GM12878 (cell line): ENCODE results near the gene FLII.

Source experiments
- CHD2 ChIP-seq: IDR thresholded peaks from 2 replicates; pipeline ENCODE4 v1.6.1; 2011; ENCODE audit warnings: low read depth, low read length, improper control_type of control experiment, borderline replicate concordance
- CTCF ChIP-seq, 3 experiments: IDR thresholded peaks in 2 of 3; conservative IDR thresholded peaks in 1 of 3; 2 replicates each; pipeline ENCODE4 v1.5.1; 2011; ENCODE audit warnings: low read depth in 3 of 3, low read length in 3 of 3, mild to moderate bottlenecking in 3 of 3, control low read depth in 2 of 3, moderate library complexity in 2 of 3, inconsistent platforms in 1 of 3, mixed read lengths in 1 of 3; ENCODE audit not compliant: control insufficient read depth in 2 of 3, insufficient read depth in 1 of 3; ENCODE audit errors: extremely low read depth in 1 of 3
- CUX1 ChIP-seq: IDR thresholded peaks from 2 replicates; pipeline ENCODE4 v1.6.1; 2012; ENCODE audit warnings: improper control_type of control experiment, low read depth, low read length; ENCODE audit not compliant: insufficient replicate concordance
- EZH2 ChIP-seq: IDR thresholded peaks from 2 replicates; pipeline ENCODE4 v1.6.1; 2012; ENCODE audit warnings: low read depth, mild to moderate bottlenecking, control low read depth, inconsistent platforms, low read length, borderline replicate concordance; ENCODE audit not compliant: control insufficient read depth
- JUND ChIP-seq: IDR thresholded peaks from 2 replicates; pipeline ENCODE4 v1.6.1; 2012; ENCODE audit warnings: low read depth, mild to moderate bottlenecking, low read length, improper control_type of control experiment, moderate library complexity
- MTA3 ChIP-seq: IDR thresholded peaks from 2 replicates; pipeline ENCODE4 v1.6.1; 2012; ENCODE audit warnings: low read length, inconsistent platforms, borderline replicate concordance
- MYC ChIP-seq: IDR thresholded peaks from 2 replicates; pipeline ENCODE4 v1.6.1; 2011; ENCODE audit warnings: mild to moderate bottlenecking, low read length, moderate library complexity, inconsistent platforms; ENCODE audit not compliant: insufficient read depth, insufficient replicate concordance, insufficient read length, severe bottlenecking
- POLR2A ChIP-seq: IDR thresholded peaks from 2 replicates; pipeline ENCODE4 v1.6.1; 2011; ENCODE audit warnings: low read depth, mild to moderate bottlenecking, low read length
- SPI1 ChIP-seq: IDR thresholded peaks from 2 replicates; pipeline ENCODE4 v1.6.1; 2011; ENCODE audit warnings: low read depth, mild to moderate bottlenecking, low read length, moderate library complexity, borderline replicate concordance; ENCODE audit not compliant: insufficient read depth
- SUZ12 ChIP-seq: fragments of 200-600 bp; sonication (generic); IDR thresholded peaks from one replicate; pipeline ENCODE4 v1.6.1; 2018; ENCODE audit warnings: antibody characterized with exemption, mild to moderate bottlenecking; ENCODE audit not compliant: unreplicated experiment
- ZBTB33 ChIP-seq: fragments of 450-650 bp; IDR thresholded peaks from 2 replicates; pipeline ENCODE4 v1.6.1; 2017; ENCODE audit warnings: mild to moderate bottlenecking
- ZSCAN29 ChIP-seq: fragments of 450-650 bp; IDR thresholded peaks from 2 replicates; pipeline ENCODE4 v1.6.1; 2017; ENCODE audit warnings: mild to moderate bottlenecking, moderate library complexity

GRCh38 chr17:18234853-18235380 is 23.6 kb downstream of the FLII start:
- TF ChIP-seq POLR2A: no peak
- no peak for TF ChIP-seq MTA3
- no peak for TF ChIP-seq ZBTB33
- no peak for TF ChIP-seq SPI1
- TF ChIP-seq CHD2: no peak
- TF ChIP-seq MYC: no peak
- no peak for TF ChIP-seq CTCF (IDR thresholded peaks at IDR 0.05 in 2 of 3, conservative IDR thresholded peaks at IDR 0.05 in 1 of 3; ENCODE audit: control insufficient read depth in 2 of 3, extremely low read depth in 1 of 3, insufficient read depth in 1 of 3, low read depth in 3 of 3, low read length in 3 of 3)
- TF ChIP-seq ZSCAN29: no peak
- TF ChIP-seq EZH2: no peak
- no peak for TF ChIP-seq CUX1
- no peak for TF ChIP-seq SUZ12
- no peak for TF ChIP-seq JUND
